WTC11 (cell line): ENCODE data around the gene HEBP1. TPM values are rescaled to one million over a fixed set of nuclear protein-coding genes. Genes with fewer than 3 reads are reported as not detected.
A peak's percentile ranks its signal among the peaks of the same experiment; 100 is the strongest.

ENCODE experiments used
- ATAC-seq: fragments of 200-7000 bp; cut with Tn5 transposase; 2 replicates; pipeline ENCODE4 v1.10.0; 2021; ENCODE audit warnings: mild to moderate bottlenecking, moderate library complexity
- CTCF ChIA-PET: fragments of 300-600 bp; sonication (Branson Sonifier 250); formaldehyde crosslinking; loops from one replicate; lab custom pipeline; 2021; ENCODE audit warnings: antibody characterized with exemption; lab: Charles Lee
- POLR2A ChIA-PET: fragments of 350-600 bp; sonication (Branson Sonifier 250); formaldehyde crosslinking; loops from one replicate; lab custom pipeline; 2021; ENCODE audit warnings: antibody characterized with exemption; lab: Charles Lee
- DNase-seq: peaks from one replicate; pipeline ENCODE4 v3.0.0; 2021; ENCODE audit warnings: low spot score
- H3K27ac Mint-ChIP-seq: 2 replicates; pipeline ENCODE4 v1.8.0; 2021; ENCODE audit warnings: mixed read lengths
- H3K27me3 Mint-ChIP-seq: 2 replicates; pipeline ENCODE4 v1.8.0; 2021; ENCODE audit warnings: low read depth, mild to moderate bottlenecking, moderate library complexity, mixed read lengths
- H3K36me3 Mint-ChIP-seq: 2 replicates; pipeline ENCODE4 v1.8.0; 2021; ENCODE audit warnings: mixed read lengths
- H3K4me1 Mint-ChIP-seq: 2 replicates; pipeline ENCODE4 v1.8.0; 2022; ENCODE audit warnings: mixed read lengths
- H3K4me3 Mint-ChIP-seq: 2 replicates; pipeline ENCODE4 v1.8.0; 2021; ENCODE audit warnings: mild to moderate bottlenecking, moderate library complexity, mixed read lengths
- H3K9me3 Mint-ChIP-seq: 2 replicates; pipeline ENCODE4 v1.8.0; 2021; ENCODE audit warnings: mixed read lengths
- CREM ChIP-seq: sonication (generic); formaldehyde crosslinking; IDR thresholded peaks from 2 replicates; pipeline ENCODE4 v1.8.1; 2022; ENCODE audit warnings: mild to moderate bottlenecking, missing genetic modification reagents, moderate library complexity
- EMX1 ChIP-seq: fragments of 250-450 bp; sonication (Bioruptor Pico); IDR thresholded peaks from 2 replicates; pipeline ENCODE4 v1.8.0; 2021; ENCODE audit warnings: mild to moderate bottlenecking
- ERG ChIP-seq: fragments of 250-450 bp; sonication (Bioruptor Pico); IDR thresholded peaks from 2 replicates; pipeline ENCODE4 v1.8.0; 2021; ENCODE audit warnings: mild to moderate bottlenecking
- ETV6 ChIP-seq: sonication (generic); formaldehyde crosslinking; IDR thresholded peaks from 2 replicates; pipeline ENCODE4 v1.8.1; 2022; ENCODE audit warnings: mild to moderate bottlenecking, missing genetic modification reagents
- FOXJ3 ChIP-seq: sonication (generic); formaldehyde crosslinking; IDR thresholded peaks from 2 replicates; pipeline ENCODE4 v1.9.0; 2021; ENCODE audit warnings: missing genetic modification reagents, mild to moderate bottlenecking, borderline replicate concordance
- FOXP1 ChIP-seq: sonication (generic); formaldehyde crosslinking; IDR thresholded peaks from 2 replicates; pipeline ENCODE4 v1.8.0; 2022; ENCODE audit warnings: missing genetic modification reagents, mild to moderate bottlenecking, moderate library complexity, borderline replicate concordance
- FOXP4 ChIP-seq: sonication (generic); formaldehyde crosslinking; IDR thresholded peaks from 2 replicates; pipeline ENCODE4 v1.8.0; 2022; ENCODE audit warnings: mild to moderate bottlenecking, missing genetic modification reagents
- HMGXB4 ChIP-seq: sonication (generic); formaldehyde crosslinking; IDR thresholded peaks from 2 replicates; pipeline ENCODE4 v1.8.1; 2023; ENCODE audit warnings: mild to moderate bottlenecking, moderate library complexity, missing genetic modification reagents
- JAZF1 ChIP-seq: fragments of 250-450 bp; sonication (Bioruptor Pico); IDR thresholded peaks from 2 replicates; pipeline ENCODE4 v1.9.0; 2021; ENCODE audit warnings: moderate library complexity, mild to moderate bottlenecking, inconsistent platforms
- MAX ChIP-seq: sonication (generic); formaldehyde crosslinking; IDR thresholded peaks from 2 replicates; pipeline ENCODE4 v1.8.0; 2022; ENCODE audit warnings: mild to moderate bottlenecking, missing genetic modification reagents
- MLX ChIP-seq: sonication (generic); formaldehyde crosslinking; IDR thresholded peaks from 2 replicates; pipeline ENCODE4 v1.8.1; 2023; ENCODE audit warnings: mild to moderate bottlenecking, missing genetic modification reagents, moderate library complexity
- MYBL2 ChIP-seq: sonication (generic); formaldehyde crosslinking; IDR thresholded peaks from 2 replicates; pipeline ENCODE4 v1.8.1; 2023; ENCODE audit warnings: mild to moderate bottlenecking, moderate library complexity, missing genetic modification reagents
- RORB ChIP-seq: fragments of 250-450 bp; sonication (Bioruptor Pico); IDR thresholded peaks from 2 replicates; pipeline ENCODE4 v1.9.0; 2021; ENCODE audit warnings: mild to moderate bottlenecking
- TCF7 ChIP-seq: sonication (generic); formaldehyde crosslinking; IDR thresholded peaks from 2 replicates; pipeline ENCODE4 v1.8.0; 2022; ENCODE audit warnings: mild to moderate bottlenecking, low read depth, missing genetic modification reagents, moderate library complexity
- TEAD1 ChIP-seq: sonication (generic); formaldehyde crosslinking; IDR thresholded peaks from 2 replicates; pipeline ENCODE4 v1.8.0; 2022; ENCODE audit warnings: mild to moderate bottlenecking, missing genetic modification reagents
- USF1 ChIP-seq: sonication (generic); formaldehyde crosslinking; IDR thresholded peaks from 2 replicates; pipeline ENCODE4 v1.8.0; 2022; ENCODE audit warnings: mild to moderate bottlenecking, missing genetic modification reagents
- ZNF138 ChIP-seq: sonication (generic); formaldehyde crosslinking; conservative IDR thresholded peaks from 2 replicates; pipeline ENCODE4 v1.8.1; 2022; ENCODE audit warnings: mild to moderate bottlenecking, moderate library complexity, missing genetic modification reagents
- ZNF512 ChIP-seq: sonication (generic); formaldehyde crosslinking; IDR thresholded peaks from 2 replicates; pipeline ENCODE4 v1.8.1; 2022; ENCODE audit warnings: missing genetic modification reagents, borderline replicate concordance
- total RNA-seq: library from RNA; stranded (reverse); gene quantifications from 3 replicates; pipeline ENCODE4 v1.2.3, GENCODE V29; 2021

Gene HEBP1
- total RNA-seq, 1 experiment from 2014 or later = 61.8 TPM

- no peaks in the 10 kb centered on the region for H3K9me3 Mint-ChIP-seq
- no peaks in the 10 kb centered on the region for H3K36me3 Mint-ChIP-seq
- no peak overlapping the region for H3K27ac Mint-ChIP-seq
- ATAC-seq (no peak), DNase-seq (no peak)
- ChIA-PET CTCF (interaction anchor here (1.1 kb wide), 1 partner anchor 16 kb away, joined by 7 read pairs; no protein-coding TSS in a partner anchor), POLR2A (no interaction called here)
- H3K4me1 Mint-ChIP-seq = peaks cover 66% of the 10 kb centered on the region
- peak overlapping the region; percentile 86 for H3K4me3 Mint-ChIP-seq
- no peak for TF ChIP-seq EMX1
- no peak for TF ChIP-seq ZNF138
- TF ChIP-seq ZNF512 = no peak
- no peak for TF ChIP-seq FOXJ3
- H3K27me3 Mint-ChIP-seq = peaks cover 32% of the 10 kb centered on the region
These were observed 1.6 kb upstream of the HEBP1 start for GRCh38 chr12:13001775-13002040.

GRCh38 chr12:13000925-13001774 is 1.1 kb upstream of the HEBP1 start:
- ATAC-seq (peak; percentile 5), DNase-seq (peak; percentile 63)
- Mint-ChIP-seq H3K27ac (peak overlapping the region; percentile 22; the same call in 1 of the 2 replicates), H3K9me3 (no peaks in the 10 kb centered on the region), H3K4me1 (peaks cover 60% of the 10 kb centered on the region), H3K36me3 (no peaks in the 10 kb centered on the region), H3K4me3 (peak overlapping the region; percentile 89), H3K27me3 (peaks cover 32% of the 10 kb centered on the region)
- POLR2A ChIA-PET = no interaction called here
- TF ChIP-seq TEAD1 (CRISPR knock-in tag) = 0 out of 2 replicates have a peak, but pooled peaks have one; percentile 24
- TF ChIP-seq ERG (CRISPR knock-in tag) = no peak
- TF ChIP-seq CREM = 0 out of 2 replicates have a peak, but pooled peaks have one; percentile 14
- TF ChIP-seq HMGXB4 (CRISPR knock-in tag) = peak; percentile 64; the same call in 1 of the 2 replicates
- TF ChIP-seq MLX = no peak
- TF ChIP-seq ETV6 (CRISPR knock-in tag) = peak; percentile 42; the same call in 1 of the 2 replicates
- no peak for TF ChIP-seq EMX1
- no peak for TF ChIP-seq TCF7 (CRISPR knock-in tag)
- no peak for TF ChIP-seq JAZF1 (CRISPR knock-in tag)
- 0 out of 2 replicates have a peak, but pooled peaks have one; percentile 35 for TF ChIP-seq USF1 (CRISPR knock-in tag)
- TF ChIP-seq RORB = no peak
- peak; percentile 61; the same call in 1 of the 2 replicates for TF ChIP-seq MAX
- TF ChIP-seq FOXP1 (CRISPR knock-in tag) = peak; percentile 80; the same call in 1 of the 2 replicates
- TF ChIP-seq FOXP4 (CRISPR knock-in tag) = 0 out of 2 replicates have a peak, but pooled peaks have one; percentile 24
- 0 out of 2 replicates have a peak, but pooled peaks have one; percentile 37 for TF ChIP-seq MYBL2 (CRISPR knock-in tag)
- CTCF ChIA-PET = interaction anchor here (1.1 kb wide), 1 partner anchor 15 kb away, joined by 7 read pairs; no protein-coding TSS in a partner anchor
